Fibroblast of pulmonary artery (primary cell): ENCODE measurements around the gene ITGA11.

Experiments
- DNase-seq: peaks from one replicate; pipeline ENCODE4 v3.0.0-alpha.2; 2010; ENCODE audit warnings: low read depth
- H3K4me3 ChIP-seq: replicated peaks from 2 replicates; pipeline ENCODE4 v1.5.1; 2011; ENCODE audit warnings: low read depth, mild to moderate bottlenecking, control low read depth, low read length, moderate library complexity
- CTCF ChIP-seq: IDR thresholded peaks from 2 replicates; pipeline ENCODE4 v1.5.1; 2011; ENCODE audit warnings: mild to moderate bottlenecking, control low read depth, low read length, inconsistent platforms; ENCODE audit errors: missing control alignments

The ITGA11 gene

GRCh38 chr15:68330416-68330815 is 101.5 kb downstream of the ITGA11 start:
- no peak overlapping the region for H3K4me3 ChIP-seq
- no peak for TF ChIP-seq CTCF
- no peak for DNase-seq

DNA sequence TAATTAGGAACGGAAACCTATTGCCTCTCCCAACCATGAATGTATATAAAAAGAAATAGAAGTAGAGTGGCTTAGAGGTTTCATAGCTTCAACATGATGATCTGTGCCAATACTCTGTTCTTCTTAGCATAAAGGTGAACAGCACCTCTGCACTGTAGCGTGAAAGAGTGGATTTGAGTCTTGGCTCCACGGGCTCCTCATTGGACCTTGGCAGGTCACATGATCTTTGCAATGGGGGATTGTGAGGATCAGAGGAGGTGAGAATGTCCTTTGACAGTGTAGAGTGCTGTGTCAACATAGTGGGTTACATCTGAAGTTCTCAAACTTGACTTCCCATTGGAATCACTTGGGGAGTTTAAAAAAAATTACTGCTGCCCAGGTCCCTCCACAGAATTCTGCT is 103.0 kb downstream of the ITGA11 start:
- no peak overlapping the region for H3K4me3 ChIP-seq
- DNase-seq = no peak
- no peak for TF ChIP-seq CTCF

GRCh38 chr15:68328443-68328842 is 103.5 kb downstream of the ITGA11 start:
- no peak for TF ChIP-seq CTCF

GRCh38 chr15:68326711-68327354 is 105.1 kb downstream of the ITGA11 start:
- H3K4me3 ChIP-seq = no peak overlapping the region
- DNase-seq = no peak
- TF ChIP-seq CTCF = no peak

More at GRCh38 chr15:68328443-68328842, 103.5 kb downstream of the ITGA11 start:
- DNase-seq = no peak
- no peak overlapping the region for H3K4me3 ChIP-seq

GRCh38 chr15:68325726-68326125 is 106.2 kb downstream of the ITGA11 start:
- H3K4me3 ChIP-seq = no peak overlapping the region
- no peak for TF ChIP-seq CTCF
- no peak for DNase-seq

GRCh38 chr15:68322796-68323195 is 109.2 kb downstream of the ITGA11 start:
- DNase-seq = no peak
- no peak overlapping the region for H3K4me3 ChIP-seq
- TF ChIP-seq CTCF = no peak

DNA sequence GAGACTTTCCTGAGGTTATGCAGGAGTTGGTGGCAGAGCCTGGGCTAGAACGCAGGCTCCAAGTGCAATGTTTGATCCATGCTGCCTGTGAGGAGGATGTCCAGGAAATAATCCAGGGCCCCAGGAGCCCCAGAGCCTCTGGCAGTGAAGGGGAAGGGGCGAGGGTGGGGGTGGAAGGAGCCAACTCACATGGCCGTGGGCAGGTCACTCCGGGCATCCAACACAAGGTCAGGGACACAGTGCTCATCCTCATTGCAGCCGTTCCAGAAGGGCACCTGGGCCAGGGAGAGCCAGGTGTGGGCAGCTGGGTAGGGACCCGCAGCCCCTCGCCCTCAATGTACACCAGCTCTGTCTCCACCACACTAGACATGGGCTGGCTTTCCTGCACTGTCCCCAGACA is 110.7 kb downstream of the ITGA11 start:
- no peak for TF ChIP-seq CTCF
- no peak for DNase-seq

More for the DNA sequence above, 110.7 kb downstream of the ITGA11 start:
- no peak overlapping the region for H3K4me3 ChIP-seq
